ENCODE results near the gene AATK.

DNA sequence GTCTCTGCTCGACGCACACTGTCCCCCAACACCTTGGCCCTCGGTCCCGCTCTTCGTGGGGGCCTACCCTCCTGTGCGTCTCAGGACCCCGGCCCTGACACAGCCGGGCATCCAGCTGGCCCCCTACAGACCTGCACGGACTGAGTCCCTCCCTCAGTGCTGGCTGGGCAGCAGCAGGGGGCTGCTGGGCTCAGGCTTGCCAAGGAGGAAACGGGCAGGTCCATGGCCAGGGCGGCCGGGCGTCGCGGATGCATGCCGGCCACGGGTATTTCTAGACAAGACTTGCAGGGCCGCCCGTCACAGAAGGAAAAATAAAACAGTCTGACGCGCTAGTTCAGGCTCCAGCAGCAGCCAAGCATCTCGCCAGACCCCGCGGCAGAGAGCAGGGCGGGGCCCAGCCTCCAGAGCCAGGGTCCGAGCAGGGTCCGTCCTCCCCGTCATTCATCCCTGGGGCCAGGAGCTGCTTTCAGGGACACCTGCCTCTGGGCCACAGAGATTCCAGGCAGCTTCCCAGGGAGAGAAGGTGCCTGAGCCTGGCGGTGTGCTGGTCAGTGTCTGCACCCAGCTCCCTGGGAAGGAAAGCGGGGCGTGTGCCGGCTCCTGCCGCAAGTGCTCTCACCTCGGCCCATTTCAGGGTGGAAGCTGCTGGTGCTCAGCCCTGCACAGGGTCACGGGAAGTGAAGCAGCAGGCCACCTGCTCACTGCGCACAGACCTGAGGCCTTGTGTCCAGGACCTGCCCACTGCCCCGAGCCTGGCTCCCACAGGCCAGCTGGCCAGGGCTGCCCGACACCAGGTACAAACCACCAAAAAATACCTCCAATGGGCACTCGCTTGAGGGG, 8.0 kb downstream of the AATK start:
- no peak for TF ChIP-seq CTCF (IDR thresholded peaks at IDR 0.05)
- no peak for TF ChIP-seq POLR2A (IDR thresholded peaks at IDR 0.05)

Measured in adrenal gland (tissue), 5 donors.